Measurements from ENCODE around the gene ATP5F1D. TPM values are rescaled to one million over a fixed set of nuclear protein-coding genes. Genes with fewer than 3 reads are reported as not detected.

ATP5F1D gene
- total RNA-seq, 1 donor from 2014 or later = 7.1 TPM

GRCh38 chr19:1254081-1254527 is 12.6 kb downstream of the ATP5F1D start:
- Histone ChIP-seq H3K27me3 (no peaks in the 10 kb centered on the region), H3K9me3 (ENCODE audit: low read depth) (no peaks in the 10 kb centered on the region), H2AFZ (replicated peaks) (no peak overlapping the region), H3F3A (ENCODE audit: low read depth) (peaks cover 70% of the 10 kb centered on the region), H3K4me3 (no peak overlapping the region), H3K4me2 (no peak overlapping the region), H3K9ac (no peak overlapping the region), H3K4me1 (peaks cover 26% of the 10 kb centered on the region), H3K27ac (peak overlapping the region; percentile 71), H4K20me1 (ENCODE audit: low read depth) (peaks cover 83% of the 10 kb centered on the region), H3K79me2 (ENCODE audit: low read depth) (peaks cover 83% of the 10 kb centered on the region), H3K36me3 (no peaks in the 10 kb centered on the region)
- no peak overlapping the region for H3K27ac Mint-ChIP-seq
- no peaks in the 10 kb centered on the region for H3K9me3 Mint-ChIP-seq
- H3K4me3 Mint-ChIP-seq = no peak overlapping the region
- peaks cover 9% of the 10 kb centered on the region for H3K27me3 Mint-ChIP-seq (ENCODE audit: insufficient read depth, low read depth)
- TF ChIP-seq CTCF (IDR thresholded peaks at IDR 0.05) (no peak), EZH2 (IDR thresholded peaks at IDR 0.05) (no peak), EZH2phosphoT487 (IDR thresholded peaks at IDR 0.05) (no peak)
- H3K36me3 Mint-ChIP-seq = peaks cover 11% of the 10 kb centered on the region
- peaks cover 24% of the 10 kb centered on the region for H3K4me1 Mint-ChIP-seq
- DNase-seq (ENCODE audit: low spot score) = no peak

GRCh38 chr19:1254530-1255185 is 13.1 kb downstream of the ATP5F1D start:
- Histone ChIP-seq H3F3A (ENCODE audit: low read depth) (peaks cover 75% of the 10 kb centered on the region), H3K27ac (peak overlapping the region; percentile 46), H3K79me2 (ENCODE audit: low read depth) (peaks cover 82% of the 10 kb centered on the region), H3K9me3 (ENCODE audit: low read depth) (no peaks in the 10 kb centered on the region), H3K4me1 (peaks cover 32% of the 10 kb centered on the region), H3K4me2 (no peak overlapping the region), H3K27me3 (no peaks in the 10 kb centered on the region), H4K20me1 (ENCODE audit: low read depth) (peaks cover 88% of the 10 kb centered on the region), H3K4me3 (no peak overlapping the region), H2AFZ (replicated peaks) (no peak overlapping the region), H3K36me3 (no peaks in the 10 kb centered on the region), H3K9ac (no peak overlapping the region)
- Mint-ChIP-seq H3K4me3 (peak overlapping the region; percentile 33), H3K27ac (no peak overlapping the region), H3K27me3 (ENCODE audit: insufficient read depth, low read depth) (peaks cover 11% of the 10 kb centered on the region), H3K9me3 (no peaks in the 10 kb centered on the region), H3K4me1 (peaks cover 28% of the 10 kb centered on the region), H3K36me3 (peaks cover 11% of the 10 kb centered on the region)
- TF ChIP-seq EZH2phosphoT487 (IDR thresholded peaks at IDR 0.05) (no peak), CTCF (IDR thresholded peaks at IDR 0.05) (no peak)
- no peak for DNase-seq (ENCODE audit: low spot score)

- Histone ChIP-seq H4K20me1 (ENCODE audit: low read depth) (peaks cover 97% of the 10 kb centered on the region), H3K79me2 (ENCODE audit: low read depth) (peaks cover 74% of the 10 kb centered on the region), H3K4me3 (no peak overlapping the region), H2AFZ (replicated peaks) (no peak overlapping the region), H3K4me1 (peaks cover 38% of the 10 kb centered on the region), H3K9me3 (ENCODE audit: low read depth) (no peaks in the 10 kb centered on the region), H3K9ac (no peak overlapping the region), H3K27ac (peak overlapping the region; percentile 46), H3K36me3 (no peaks in the 10 kb centered on the region), H3F3A (ENCODE audit: low read depth) (peaks cover 83% of the 10 kb centered on the region), H3K27me3 (no peaks in the 10 kb centered on the region), H3K4me2 (no peak overlapping the region)
- Mint-ChIP-seq H3K9me3 (no peaks in the 10 kb centered on the region), H3K36me3 (peaks cover 11% of the 10 kb centered on the region), H3K27me3 (ENCODE audit: insufficient read depth, low read depth) (peaks cover 12% of the 10 kb centered on the region), H3K27ac (no peak overlapping the region), H3K4me1 (peaks cover 32% of the 10 kb centered on the region), H3K4me3 (no peak overlapping the region)
- no peak for DNase-seq (ENCODE audit: low spot score)
- TF ChIP-seq EZH2phosphoT487 (IDR thresholded peaks at IDR 0.05) (no peak), EZH2 (IDR thresholded peaks at IDR 0.05) (no peak), CTCF (IDR thresholded peaks at IDR 0.05) (no peak)
These were observed 13.9 kb downstream of the ATP5F1D start for GRCh38 chr19:1255186-1256161.

All from neural progenitor cell (in vitro differentiated cells).